HG03175 (cell line): ENCODE measurements around the gene SAYSD1.

Experiments used
- ATAC-seq: cut with Tn5 transposase; IDR thresholded peaks from one replicate; pipeline ENCODE4 v1.9.1; 2021; ENCODE audit warnings: mild to moderate bottlenecking, moderate library complexity; ENCODE audit not compliant: unreplicated experiment

SAYSD1 gene

DNA sequence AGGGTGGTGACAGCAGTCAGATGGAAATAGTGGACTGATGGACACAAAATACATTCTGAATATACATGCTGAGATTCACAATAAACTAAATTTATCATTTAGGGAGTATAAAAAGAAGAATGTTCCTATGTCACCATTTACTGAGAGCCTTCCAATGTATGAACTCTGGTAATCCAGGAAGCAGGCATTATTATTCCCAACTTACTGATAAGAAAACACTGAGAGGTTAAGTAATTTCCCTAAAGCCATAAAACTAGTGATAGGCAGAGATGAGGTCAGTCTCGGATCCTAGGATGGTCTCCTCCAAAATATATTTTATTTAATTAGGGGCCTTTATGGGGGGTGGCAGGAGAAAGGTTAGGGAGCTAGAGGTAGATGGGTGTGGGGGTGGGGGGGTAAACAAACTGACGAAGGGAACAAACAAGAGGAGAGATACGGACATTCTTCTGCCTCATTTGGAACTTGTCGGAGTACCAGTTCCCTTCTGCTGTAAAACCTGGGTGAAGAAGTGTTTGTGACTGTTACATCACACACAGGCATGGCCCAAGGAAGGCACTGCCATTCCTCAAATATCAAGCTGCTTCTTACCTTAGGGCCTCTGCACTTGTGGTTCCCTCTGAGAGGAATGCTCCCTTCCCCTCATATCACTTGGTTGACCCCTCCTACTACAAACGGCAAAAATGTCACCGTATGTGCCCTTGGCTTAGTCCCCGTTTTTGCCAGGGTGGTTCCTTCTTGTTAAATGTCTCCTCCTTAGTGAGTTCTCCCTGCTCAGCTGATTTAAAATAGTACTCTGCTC lies 6.7 kb downstream of the SAYSD1 start:
- ATAC-seq = no peak

DNA sequence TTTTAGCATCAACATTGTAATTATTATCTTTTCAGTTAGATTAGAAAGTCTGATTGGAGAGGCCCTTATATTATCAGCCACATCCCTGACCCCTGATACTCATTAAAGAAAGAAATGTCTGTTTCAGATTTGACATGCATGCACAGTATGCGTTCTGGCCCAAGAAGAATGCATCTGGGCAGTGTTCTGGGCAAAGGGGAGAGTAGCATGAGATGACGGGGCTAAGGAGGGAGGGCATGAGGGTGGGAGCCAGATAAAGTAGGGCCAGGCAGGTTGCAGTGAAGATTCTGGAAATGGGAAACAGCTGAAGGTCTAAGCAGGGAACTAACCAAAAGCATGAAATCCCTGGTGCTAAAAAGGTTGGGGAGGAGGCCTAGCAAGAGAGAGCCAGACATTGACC lies 7.3 kb downstream of the SAYSD1 start:
- ATAC-seq = no peak

DNA sequence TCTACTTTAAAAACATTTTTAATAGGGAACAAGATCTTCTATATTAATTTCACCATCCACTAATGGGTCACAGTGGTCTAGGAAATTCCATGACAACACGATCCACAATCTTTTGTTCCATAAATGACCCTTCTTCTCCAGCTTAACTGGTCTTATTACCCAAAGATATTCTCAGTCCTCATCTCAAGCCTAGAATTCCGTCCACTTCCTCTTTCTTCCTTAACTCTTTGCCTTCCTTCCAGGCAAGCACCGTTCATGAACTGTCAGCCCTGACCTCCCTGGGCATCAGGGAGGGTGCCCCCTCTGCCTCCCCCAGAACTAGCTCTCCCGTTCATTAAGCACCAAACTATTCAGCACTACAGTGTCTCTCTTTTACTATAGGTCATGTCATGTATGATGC lies 8.0 kb downstream of the SAYSD1 start:
- no peak for ATAC-seq

DNA sequence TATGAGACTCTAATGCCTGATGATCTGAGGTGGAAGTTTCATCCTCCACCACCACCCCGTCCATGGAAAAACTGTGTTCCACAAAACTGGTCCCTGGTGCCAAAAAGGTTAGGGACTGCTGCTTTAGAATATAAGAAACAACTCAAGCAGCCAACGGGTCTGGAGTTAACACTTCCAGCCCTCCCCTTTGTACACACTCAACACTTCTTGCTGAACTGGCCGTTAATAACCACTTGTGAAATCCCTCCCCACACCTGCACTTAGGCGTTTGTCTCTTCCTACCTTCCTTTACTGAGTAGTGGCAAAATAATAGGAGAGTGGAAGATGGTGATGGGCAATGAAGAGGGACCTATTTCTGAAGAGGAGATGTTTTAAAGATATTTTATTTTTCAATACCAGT lies 10.5 kb downstream of the SAYSD1 start:
- ATAC-seq = no peak

DNA sequence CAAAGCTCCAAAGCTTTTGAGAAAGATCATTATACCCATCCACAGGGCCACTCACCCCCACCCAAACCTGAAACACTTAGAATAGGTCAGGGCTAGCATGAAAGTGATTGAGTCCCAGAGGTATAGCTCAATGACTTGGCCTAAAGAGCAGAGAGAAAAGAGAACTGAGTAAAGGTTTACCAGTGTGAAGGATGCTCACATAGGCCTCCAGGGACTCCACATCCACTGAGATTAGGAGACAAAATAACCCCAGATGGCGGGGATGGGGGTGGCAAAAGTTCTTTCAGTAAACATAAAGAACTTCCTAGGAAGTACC lies 12.2 kb downstream of the SAYSD1 start:
- ATAC-seq = peak; percentile 53

DNA sequence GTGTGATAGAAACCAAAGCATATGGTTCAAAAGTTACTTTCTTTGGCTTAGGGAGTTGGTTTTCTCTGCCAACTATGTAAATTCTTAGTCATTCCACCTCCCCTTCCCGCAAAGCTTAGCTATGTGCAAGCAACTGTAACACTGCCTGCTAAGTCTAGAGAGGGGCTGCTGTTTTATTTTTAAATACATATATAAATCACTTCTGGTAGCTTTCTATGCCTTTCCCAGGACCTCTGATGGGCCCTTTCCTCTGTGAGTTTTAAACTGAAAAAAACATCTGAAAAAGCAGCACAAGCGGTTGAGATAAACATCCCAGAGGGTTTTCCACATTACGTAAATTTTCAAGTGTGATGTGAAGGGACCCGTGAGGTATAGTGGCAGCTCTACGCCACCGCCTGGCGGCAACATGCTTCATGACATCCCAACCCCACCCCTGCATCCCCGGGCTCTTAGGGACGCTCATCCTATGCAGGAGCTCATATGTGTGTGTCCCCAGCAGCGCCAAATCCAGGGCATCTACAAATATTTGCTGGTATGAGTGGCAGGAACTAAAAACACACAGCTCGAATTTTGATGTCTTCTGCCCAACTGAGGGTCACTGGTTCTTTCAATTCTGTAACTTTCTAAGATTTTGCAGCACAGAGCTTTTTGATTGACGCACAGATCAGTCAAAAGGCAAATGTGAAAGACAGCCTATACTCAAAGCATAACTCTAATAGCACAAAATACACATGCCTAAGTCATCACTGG lies 12.7 kb downstream of the SAYSD1 start:
- ATAC-seq = peak; percentile 55

DNA sequence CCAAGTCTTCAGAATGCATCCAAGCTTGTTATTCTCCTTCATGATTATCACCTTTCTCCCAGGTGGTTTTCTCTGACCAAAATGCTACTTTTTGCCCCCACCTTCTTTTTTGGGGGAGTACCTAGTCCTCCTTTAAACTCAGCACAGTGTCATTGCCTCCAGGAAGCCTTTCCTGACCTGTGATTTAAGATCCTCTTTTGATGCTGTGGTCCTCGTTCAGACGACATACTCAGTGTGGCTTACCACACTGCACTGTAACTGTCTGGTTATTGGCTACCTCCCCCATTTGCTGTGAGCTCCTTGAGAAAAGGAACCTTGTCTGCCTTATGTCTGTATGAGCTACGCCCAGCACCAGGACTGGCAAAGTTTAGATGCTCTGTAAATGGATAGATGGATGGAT lies 14.6 kb downstream of the SAYSD1 start:
- no peak for ATAC-seq

DNA sequence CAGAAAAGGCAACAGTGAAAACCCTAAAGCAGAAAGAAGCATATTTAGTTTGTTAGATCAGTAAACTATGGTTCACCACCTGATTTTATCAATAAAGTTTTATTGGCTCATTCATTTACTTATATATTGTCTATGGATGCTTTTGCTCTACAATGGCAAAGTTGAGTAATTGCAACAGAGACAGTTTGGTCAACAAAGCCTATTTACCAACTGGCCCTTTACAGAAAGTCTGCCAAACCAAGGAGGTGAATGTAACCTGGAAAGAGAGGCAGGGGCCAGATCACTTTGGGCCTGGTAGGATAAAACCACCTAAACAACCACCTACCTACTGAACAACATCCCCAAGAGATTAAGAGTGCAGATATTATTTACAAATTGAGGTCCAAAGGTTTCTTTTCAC lies 19.4 kb downstream of the SAYSD1 start:
- ATAC-seq = no peak

DNA sequence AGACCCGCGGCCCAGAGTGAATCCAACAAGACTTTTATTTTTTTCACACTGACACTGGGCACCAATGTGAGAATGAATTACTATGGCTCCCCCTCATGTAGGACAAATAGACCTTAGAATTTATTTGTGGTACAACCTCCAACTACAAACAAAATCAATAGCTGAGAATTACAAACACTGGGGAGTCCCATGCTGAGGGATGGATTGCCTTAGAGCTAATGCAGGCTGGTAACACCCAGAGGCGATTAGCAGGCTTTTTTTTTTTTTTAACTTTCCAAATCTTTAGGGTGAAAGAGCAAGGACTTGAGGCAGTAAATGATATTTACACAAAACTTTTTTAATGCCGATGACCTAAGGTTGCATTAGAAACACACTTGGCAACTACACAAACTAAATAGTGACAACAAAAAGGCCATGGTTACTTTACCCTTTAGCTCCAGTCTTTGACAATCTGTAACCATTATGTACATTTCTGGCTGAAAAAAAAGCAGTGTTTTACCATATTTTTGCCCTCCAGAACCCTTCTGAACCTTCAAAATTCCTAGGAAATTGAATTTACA lies 21.8 kb downstream of the SAYSD1 start:
- ATAC-seq = no peak

DNA sequence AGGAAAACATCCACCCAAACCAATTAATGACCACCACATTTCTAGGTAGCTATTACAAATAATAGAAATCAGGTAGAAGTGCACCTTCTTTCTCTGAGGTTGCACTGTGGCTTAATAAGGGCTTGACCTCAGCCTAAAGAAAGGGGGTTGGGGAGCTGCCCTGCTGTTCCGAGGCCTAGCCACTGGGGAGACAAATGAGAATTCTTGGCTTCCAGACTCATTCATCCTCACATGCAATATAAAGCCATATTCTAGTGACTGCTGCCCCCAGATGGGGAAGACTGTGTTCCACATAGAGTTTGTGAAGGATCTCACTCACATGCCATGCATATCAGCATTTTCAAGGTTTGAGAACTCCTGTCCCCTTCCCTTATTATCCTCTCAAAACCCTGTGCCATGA lies 22.9 kb downstream of the SAYSD1 start:
- ATAC-seq = no peak

DNA sequence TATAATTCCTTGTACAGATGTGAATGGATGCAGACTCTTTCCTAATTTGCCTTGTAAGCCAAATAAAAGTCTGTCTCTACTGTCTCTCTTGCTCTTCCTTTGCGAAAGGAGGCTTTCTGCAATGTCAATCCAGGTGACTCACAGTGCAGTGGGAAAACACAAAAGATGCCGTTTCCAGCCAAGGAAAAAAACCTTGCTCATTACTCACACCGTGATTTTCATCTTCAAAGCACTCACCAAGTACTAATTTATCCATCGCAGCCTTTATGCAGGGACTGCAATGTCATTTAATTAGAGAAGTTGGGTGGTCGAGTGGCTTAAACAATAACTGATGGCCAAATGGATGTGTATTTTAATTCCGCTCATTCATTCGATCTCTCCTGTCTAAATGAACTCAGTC lies 23.8 kb downstream of the SAYSD1 start:
- ATAC-seq = no peak

DNA sequence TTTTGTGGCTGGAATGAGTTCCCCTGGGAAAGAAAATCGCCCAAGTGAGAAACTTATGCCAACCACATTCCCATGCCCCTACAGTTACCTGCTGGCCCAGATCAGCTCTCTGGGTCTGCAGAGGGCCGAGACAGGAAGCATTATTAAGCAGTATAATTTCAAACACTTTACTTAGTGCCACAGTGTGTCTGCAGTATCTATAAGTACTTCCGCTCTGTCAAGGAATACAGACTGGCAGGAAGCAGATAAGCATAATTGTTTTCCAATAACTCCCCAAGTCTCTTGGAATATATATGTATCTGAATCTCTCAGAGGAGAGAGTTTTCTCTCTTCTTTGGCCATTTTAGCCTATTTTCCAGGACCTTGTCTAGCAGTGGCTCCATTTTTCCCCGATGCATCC lies 24.9 kb downstream of the SAYSD1 start:
- no peak for ATAC-seq

DNA sequence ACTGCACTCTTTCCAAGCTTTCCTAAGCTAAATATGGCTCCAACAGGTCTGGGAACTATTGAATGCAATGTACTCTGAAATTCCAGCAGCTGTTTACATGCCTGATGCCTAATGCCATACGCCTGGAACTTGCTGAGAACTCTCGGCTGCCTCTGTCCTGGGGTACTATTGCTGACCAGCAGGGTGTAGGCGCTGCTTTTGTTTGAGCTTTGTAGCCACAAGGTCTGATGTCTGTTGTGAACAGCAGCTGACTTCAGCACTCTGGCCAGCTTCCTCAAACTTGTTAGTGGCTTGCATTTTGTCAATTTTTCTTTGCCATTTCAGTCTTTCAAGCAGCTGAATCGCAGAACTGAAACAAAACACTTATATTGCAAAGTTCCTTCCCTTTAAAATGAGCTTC lies 26.7 kb downstream of the SAYSD1 start:
- ATAC-seq = peak; percentile 40

DNA sequence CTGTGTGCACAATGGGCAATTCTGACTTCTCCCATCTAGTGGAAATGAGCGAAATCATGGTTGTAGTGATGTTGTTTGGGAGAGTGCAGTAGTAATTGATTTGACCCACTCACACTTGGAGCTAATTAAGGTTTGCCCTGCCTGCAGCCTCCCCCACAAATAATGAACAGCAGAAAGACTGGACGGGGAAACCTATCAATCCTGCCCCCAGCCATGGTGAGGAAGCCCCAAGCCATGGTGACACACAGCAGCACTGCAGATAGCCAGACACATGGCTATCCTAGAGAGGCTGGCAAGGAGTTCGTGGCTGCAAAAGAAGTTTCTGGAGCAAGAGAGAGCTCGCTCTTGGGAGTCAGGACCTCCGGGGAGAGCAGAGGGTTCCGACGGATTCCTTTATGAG lies 27.8 kb downstream of the SAYSD1 start:
- no peak for ATAC-seq

DNA sequence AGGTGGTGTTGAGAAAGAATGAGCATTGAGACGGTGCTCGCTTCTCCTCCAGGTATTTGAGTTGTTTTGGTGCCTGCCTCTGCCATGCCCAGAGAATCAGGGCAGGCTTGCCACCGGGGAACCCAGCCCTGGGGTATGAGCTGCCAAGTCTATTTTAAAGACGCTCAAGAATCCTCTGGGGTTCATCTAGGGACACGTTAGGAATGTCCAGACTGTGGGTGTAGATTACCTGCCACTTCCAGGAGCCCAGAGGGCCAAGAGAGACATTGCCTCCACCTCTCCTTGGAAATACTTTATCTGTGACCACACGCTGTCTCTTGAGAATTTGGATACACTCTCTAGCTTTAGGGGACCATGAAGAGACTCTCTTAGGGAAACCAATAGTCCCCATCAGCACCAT lies 28.3 kb downstream of the SAYSD1 start:
- ATAC-seq = no peak

DNA sequence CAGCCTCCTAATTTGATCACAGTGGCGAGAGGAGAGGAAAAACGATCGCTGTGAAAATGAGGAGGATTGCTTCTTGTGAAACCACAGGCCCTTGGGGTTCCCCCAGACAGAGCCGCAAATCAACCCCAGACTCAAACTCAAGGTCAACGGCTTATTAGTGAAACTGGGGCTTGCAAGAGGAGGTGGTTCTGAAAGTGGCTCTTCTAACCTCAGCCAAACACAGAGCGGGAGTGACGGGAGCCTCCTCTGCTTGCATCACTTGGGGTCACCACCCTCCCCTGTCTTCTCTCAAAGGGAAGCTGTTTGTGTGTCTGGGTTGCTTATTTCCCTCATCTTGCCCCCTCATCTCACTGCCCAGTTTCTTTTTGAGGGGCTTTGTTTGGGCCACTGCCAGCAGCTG lies 28.7 kb downstream of the SAYSD1 start:
- peak; percentile 80 for ATAC-seq

DNA sequence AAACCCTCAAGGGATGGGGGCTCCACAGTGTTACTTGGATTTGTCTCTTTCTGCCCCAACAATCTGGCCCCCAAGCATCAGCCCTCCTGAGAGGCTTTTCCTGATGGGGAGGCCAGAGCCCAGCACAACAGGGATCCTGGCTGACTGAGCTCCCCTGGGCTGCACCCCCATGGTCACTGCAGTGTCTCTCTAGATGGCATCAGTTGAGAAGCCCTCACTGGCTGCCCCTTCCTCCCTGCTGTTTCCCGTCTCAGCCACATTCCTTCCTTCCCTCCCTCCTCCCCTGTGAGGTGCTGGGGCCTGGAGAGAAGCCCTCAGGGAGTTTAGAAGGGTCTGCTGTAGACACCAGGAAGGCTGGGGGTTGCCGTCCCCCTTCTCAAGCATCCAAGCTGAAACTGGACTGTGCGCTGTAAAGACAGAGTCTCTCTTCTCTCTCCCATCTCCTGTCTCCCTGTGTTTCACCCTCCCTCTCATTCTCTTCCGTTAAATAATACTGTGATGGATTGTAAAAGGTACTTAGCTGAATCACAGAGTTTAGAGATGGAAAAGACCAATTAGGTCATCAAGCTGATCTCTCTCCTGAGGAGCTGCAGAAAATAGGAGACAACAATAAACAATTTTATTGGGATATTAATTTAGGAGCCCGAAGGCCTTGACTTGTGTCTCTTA lies 29.7 kb downstream of the SAYSD1 start:
- ATAC-seq = no peak

DNA sequence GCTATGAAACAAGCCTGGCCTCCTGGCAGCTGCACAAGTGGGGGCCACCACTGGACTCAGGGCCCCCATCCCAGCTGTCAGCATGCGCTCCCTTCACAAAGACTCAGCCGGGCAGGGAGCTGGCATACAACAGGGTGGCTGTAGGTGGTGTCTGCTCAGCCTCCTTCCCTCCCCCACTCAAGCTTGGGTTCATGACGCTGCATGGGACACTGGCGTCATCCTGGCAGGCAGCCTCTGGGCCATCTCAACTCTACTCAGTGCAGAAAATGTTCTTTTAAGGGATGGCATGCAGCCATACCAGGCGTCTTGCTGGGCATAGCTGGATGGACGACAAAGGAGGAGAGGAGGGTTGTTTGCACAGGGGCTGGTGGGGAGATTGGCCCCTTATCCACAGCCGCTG lies 30.5 kb downstream of the SAYSD1 start:
- no peak for ATAC-seq

DNA sequence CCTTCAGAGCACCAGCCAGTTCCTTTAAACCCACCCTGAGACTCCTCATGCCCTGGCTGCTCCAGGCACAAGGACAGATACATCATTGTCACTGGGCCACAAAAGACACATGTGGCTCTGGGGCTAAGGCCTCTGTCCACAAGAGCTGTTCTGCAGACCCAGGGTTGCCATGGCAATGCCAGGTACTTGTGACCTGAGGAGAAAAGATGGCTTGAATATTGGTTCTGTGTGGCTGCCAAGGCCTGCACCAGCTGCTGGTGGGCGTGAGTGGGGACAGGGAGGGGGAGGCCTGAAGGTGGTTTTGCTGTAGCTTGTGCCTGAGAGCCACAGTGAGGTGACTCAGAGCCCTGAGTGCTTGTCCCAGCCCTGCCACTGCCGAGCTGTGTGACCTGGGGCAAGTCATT lies 31.8 kb downstream of the SAYSD1 start:
- no peak for ATAC-seq

DNA sequence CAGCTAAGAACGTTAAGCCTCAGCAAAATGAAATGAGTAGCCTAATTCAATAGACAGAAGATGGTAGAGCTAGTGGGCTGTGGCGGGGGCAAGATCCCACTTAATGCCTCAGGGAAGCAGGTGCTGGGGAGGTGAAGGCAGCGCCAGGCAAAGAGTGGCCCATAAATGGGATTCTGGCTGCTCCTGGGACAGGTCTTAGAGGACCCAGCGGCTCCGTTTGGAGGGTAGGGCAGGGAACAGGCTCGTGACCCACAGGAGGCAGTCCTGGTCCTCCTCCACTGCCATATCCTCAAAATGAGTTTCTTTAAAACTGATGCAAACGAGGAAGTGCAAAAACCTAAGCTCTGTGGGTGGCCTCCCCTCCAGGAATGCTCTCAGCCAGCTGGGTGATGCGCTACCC lies 32.7 kb downstream of the SAYSD1 start:
- no peak for ATAC-seq

DNA sequence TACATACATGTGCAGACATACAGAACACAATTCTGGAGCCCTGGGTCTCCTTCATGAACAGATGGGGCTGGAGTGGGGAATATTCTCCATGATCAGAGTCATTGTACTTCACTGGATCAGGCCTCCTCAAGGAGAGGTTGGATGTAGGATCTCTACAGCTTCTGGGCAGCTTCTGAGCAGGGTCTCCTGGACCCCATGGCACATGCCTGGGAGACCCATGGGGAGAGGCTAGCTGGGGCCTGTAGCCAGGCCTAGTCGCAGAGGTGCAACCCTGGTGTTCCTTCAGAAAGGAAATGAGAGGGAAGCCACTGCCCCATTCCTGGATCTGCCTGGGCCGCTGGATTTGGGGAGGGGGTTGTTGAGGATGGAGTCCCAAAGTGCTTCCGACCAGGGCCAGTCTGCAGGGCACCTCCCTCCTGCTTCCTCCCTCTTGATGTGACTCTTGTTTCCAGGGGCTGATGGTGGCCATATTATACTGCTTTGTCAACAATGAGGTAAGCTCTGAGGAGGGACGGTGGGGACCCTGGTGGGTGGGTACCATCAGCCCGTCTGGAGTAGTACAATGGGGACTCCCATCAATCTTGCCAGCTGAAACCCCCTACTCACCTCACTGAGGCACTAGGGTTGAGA lies 34.6 kb downstream of the SAYSD1 start:
- ATAC-seq = no peak
